HG03108 (cell line): ENCODE results near the gene NWD2.

Experiments used
- ATAC-seq: cut with Tn5 transposase; IDR thresholded peaks from one replicate; pipeline ENCODE4 v1.9.1; 2021; ENCODE audit warnings: moderate library complexity; ENCODE audit not compliant: unreplicated experiment

The NWD2 gene

GRCh38 chr4:37279121-37279520 lies 34.6 kb downstream of the NWD2 start:
- ATAC-seq, result no peak

- no peak for ATAC-seq
These were observed 35.5 kb downstream of the NWD2 start for GRCh38 chr4:37279894-37280592.

- ATAC-seq, result no peak
These were observed 54.9 kb downstream of the NWD2 start for GRCh38 chr4:37299468-37299867.

- ATAC-seq, result no peak
These were observed 60.1 kb downstream of the NWD2 start for GRCh38 chr4:37304612-37305011.

GRCh38 chr4:37305984-37306383 lies 61.4 kb downstream of the NWD2 start:
- ATAC-seq, result no peak

- ATAC-seq, result no peak
These were observed 72.6 kb downstream of the NWD2 start for GRCh38 chr4:37317104-37317643.

- ATAC-seq, result no peak
These were observed 76.1 kb downstream of the NWD2 start for GRCh38 chr4:37320513-37321235.

GRCh38 chr4:37322122-37322521 lies 77.6 kb downstream of the NWD2 start:
- no peak for ATAC-seq

GRCh38 chr4:37324546-37324945 lies 80.0 kb downstream of the NWD2 start:
- ATAC-seq, result no peak

- no peak for ATAC-seq
These were observed 82.3 kb downstream of the NWD2 start for GRCh38 chr4:37326852-37327251.

- ATAC-seq, result no peak
These were observed 94.4 kb downstream of the NWD2 start for GRCh38 chr4:37338972-37339371.

GRCh38 chr4:37358748-37359147 lies 114.2 kb downstream of the NWD2 start:
- ATAC-seq, result no peak

GRCh38 chr4:37359261-37359660 lies 114.7 kb downstream of the NWD2 start:
- ATAC-seq, result no peak

GRCh38 chr4:37365888-37366287 lies 121.3 kb downstream of the NWD2 start:
- no peak for ATAC-seq

GRCh38 chr4:37367901-37368300 lies 123.4 kb downstream of the NWD2 start:
- no peak for ATAC-seq

GRCh38 chr4:37370052-37370451 lies 125.5 kb downstream of the NWD2 start:
- ATAC-seq, result no peak

GRCh38 chr4:37381040-37381668 lies 136.6 kb downstream of the NWD2 start:
- no peak for ATAC-seq

- ATAC-seq, result no peak
These were observed 139.2 kb downstream of the NWD2 start for GRCh38 chr4:37383579-37384229.

- ATAC-seq, result no peak
These were observed 140.9 kb downstream of the NWD2 start for GRCh38 chr4:37385424-37385823.

- no peak for ATAC-seq
These were observed 144.3 kb downstream of the NWD2 start for GRCh38 chr4:37388681-37389365.

GRCh38 chr4:37389366-37389765 lies 144.8 kb downstream of the NWD2 start:
- ATAC-seq, result no peak
